GM21526 (cell line): Measurements from ENCODE around the gene IGSF8.

Experiments
- ATAC-seq: cut with Tn5 transposase; IDR thresholded peaks from one replicate; pipeline ENCODE4 v1.9.1; 2021; ENCODE audit warnings: moderate library complexity; ENCODE audit not compliant: unreplicated experiment, low FRiP score

The IGSF8 gene

GRCh38 chr1:160045653-160046052, 52.8 kb downstream of the IGSF8 start:
- no peak for ATAC-seq

- ATAC-seq, result no peak
Observed at GRCh38 chr1:160043543-160043942, 54.9 kb downstream of the IGSF8 start.
